Jurkat, Clone E6-1 (cell line): Measurements from ENCODE around the gene MRPL45.
A peak's percentile ranks its signal among the peaks of the same experiment; 100 is the strongest.

Experiments
- DNase-seq: peaks from one replicate; pipeline ENCODE4 v3.0.0-alpha.2; 2011; ENCODE audit warnings: low read depth, low spot score
- H3K4me3 ChIP-seq: 2 replicates; pipeline ENCODE4 v1.5.1; 2011; ENCODE audit warnings: mild to moderate bottlenecking, low read length, control low read depth, moderate library complexity

MRPL45 gene

GRCh38 chr17:38342886-38343607 is 46.1 kb downstream of the MRPL45 start:
- no peak for DNase-seq
- no peak overlapping the region for H3K4me3 ChIP-seq

GRCh38 chr17:38343608-38344419 is 46.8 kb downstream of the MRPL45 start, which contains the start of gene GPR179:
Gene GPR179, minus strand, starts transcription at chr17:38343956. Its CDS starts 167 bp downstream, at chr17:38343789.
- DNase-seq: no peak
- H3K4me3 ChIP-seq: no peak within 1 kb of the TSS

- DNase-seq: no peak
- H3K4me3 ChIP-seq: no peak overlapping the region
These were observed 47.4 kb downstream of the MRPL45 start for GRCh38 chr17:38344420-38344745.

GRCh38 chr17:38345743-38346142 is 48.8 kb downstream of the MRPL45 start:
- no peak for DNase-seq
- no peak overlapping the region for H3K4me3 ChIP-seq

GRCh38 chr17:38349097-38349730 is 52.2 kb downstream of the MRPL45 start:
- DNase-seq: peak; percentile 79
- H3K4me3 ChIP-seq: no peak overlapping the region

GRCh38 chr17:38350035-38350434 is 53.1 kb downstream of the MRPL45 start:
- H3K4me3 ChIP-seq: no peak overlapping the region
- no peak for DNase-seq

- peak; percentile 81 for DNase-seq
- peak within 1 kb of the TSS; percentile 62 for H3K4me3 ChIP-seq
These were observed 54.6 kb downstream of the MRPL45 start, which contains the start of gene SOCS7 for GRCh38 chr17:38351412-38352222. Gene SOCS7, plus strand, starts transcription at chr17:38351844. Its CDS starts 209 bp downstream, at chr17:38352053.

- peak overlapping the region; percentile 56 for H3K4me3 ChIP-seq
- no peak for DNase-seq
These were observed 55.5 kb downstream of the MRPL45 start for GRCh38 chr17:38352245-38353085.

- DNase-seq: no peak
These were observed 56.2 kb downstream of the MRPL45 start for GRCh38 chr17:38353086-38353604.

GRCh38 chr17:38353668-38354067 is 56.7 kb downstream of the MRPL45 start:
- H3K4me3 ChIP-seq: peak overlapping the region; percentile 18
- DNase-seq: no peak

More at GRCh38 chr17:38353086-38353604, 56.2 kb downstream of the MRPL45 start:
- H3K4me3 ChIP-seq: peak overlapping the region; percentile 56

- DNase-seq: no peak
- H3K4me3 ChIP-seq: no peak overlapping the region
These were observed 57.5 kb downstream of the MRPL45 start for GRCh38 chr17:38354466-38354865.

- H3K4me3 ChIP-seq: no peak overlapping the region
These were observed 58.3 kb downstream of the MRPL45 start for GRCh38 chr17:38355251-38355650.

GRCh38 chr17:38357486-38358123 is 60.6 kb downstream of the MRPL45 start:
- DNase-seq: no peak
- no peak overlapping the region for H3K4me3 ChIP-seq

More at GRCh38 chr17:38355251-38355650, 58.3 kb downstream of the MRPL45 start:
- no peak for DNase-seq

GRCh38 chr17:38358586-38359513 is 61.9 kb downstream of the MRPL45 start:
- DNase-seq: no peak

GRCh38 chr17:38361694-38362465 is 64.9 kb downstream of the MRPL45 start:
- no peak overlapping the region for H3K4me3 ChIP-seq
- no peak for DNase-seq

More at GRCh38 chr17:38358586-38359513, 61.9 kb downstream of the MRPL45 start:
- no peak overlapping the region for H3K4me3 ChIP-seq

GRCh38 chr17:38363016-38363415 is 66.0 kb downstream of the MRPL45 start:
- DNase-seq: no peak
- no peak overlapping the region for H3K4me3 ChIP-seq
